ENCODE results near the gene SLC5A2. TPM values are rescaled to one million over a fixed set of nuclear protein-coding genes. Genes with fewer than 3 reads are reported as not detected.

The SLC5A2 gene
- total RNA-seq, 2 experiments from 2014 or later: not detected

DNA sequence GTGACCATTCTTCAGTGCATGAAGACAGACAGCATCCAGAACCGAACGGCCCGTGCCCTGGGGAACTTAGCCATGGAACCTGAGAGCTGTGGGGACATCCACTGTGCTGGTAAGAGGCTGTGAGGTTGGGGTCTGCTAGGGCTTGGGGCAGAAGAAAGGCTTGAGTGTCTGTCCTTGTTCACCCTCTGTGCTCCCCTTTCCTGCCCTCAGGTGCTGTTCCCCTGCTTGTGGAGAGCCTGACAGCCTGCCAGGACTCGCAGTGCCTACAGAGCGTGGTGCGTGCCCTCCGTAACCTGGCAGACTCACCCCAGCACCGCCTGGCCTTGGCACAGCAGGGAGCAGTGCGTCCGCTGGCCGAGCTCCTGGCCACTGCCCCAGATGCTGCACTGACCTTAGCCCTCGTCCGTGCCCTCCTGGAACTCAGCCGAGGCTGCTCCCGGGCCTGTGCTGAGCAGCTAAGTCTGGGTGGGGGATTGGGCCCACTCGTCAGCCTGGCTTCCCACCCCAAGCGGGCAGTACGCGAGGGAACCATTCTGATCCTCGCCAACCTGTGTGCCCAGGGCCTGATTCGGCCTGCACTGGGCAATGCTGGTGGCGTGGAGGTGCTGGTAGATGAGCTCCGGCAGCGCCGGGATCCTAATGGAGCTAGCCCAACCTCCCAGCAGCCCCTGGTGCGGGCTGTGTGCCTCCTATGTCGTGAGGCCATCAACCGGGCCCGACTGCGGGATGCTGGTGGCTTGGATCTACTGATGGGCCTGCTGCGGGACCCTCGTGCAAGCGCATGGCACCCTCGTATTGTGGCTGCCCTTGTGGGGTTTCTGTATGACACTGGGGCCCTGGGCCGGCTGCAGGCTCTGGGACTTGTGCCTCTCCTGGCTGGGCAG, 20.8 kb upstream of the SLC5A2 start:
- Histone ChIP-seq H3K4me1 (ENCODE audit: insufficient read depth, low read length, poor library complexity, severe bottlenecking) (peaks cover 20% of the 10 kb centered on the region), H3K79me2 (ENCODE audit: insufficient read depth, low read depth, low read length) (peaks cover 20% of the 10 kb centered on the region; the same call in 1 of the 2 replicates), H3K36me3 (ENCODE audit: insufficient read depth, low read length) (peaks cover 1% of the 10 kb centered on the region; the same call in 1 of the 2 replicates), H3K9me2 (ENCODE audit: insufficient read depth, low read length) (no peaks in the 10 kb centered on the region), H3K27ac (ENCODE audit: low read depth, low read length, poor library complexity, severe bottlenecking) (no peak overlapping the region), H3K4me3 (ENCODE audit: low read depth, low read length, poor library complexity, severe bottlenecking) (no peak overlapping the region), H4K20me1 (ENCODE audit: insufficient read depth, low read length) (peaks cover 11% of the 10 kb centered on the region), H2AFZ (ENCODE audit: low read length) (no peak overlapping the region), H3K4me2 (ENCODE audit: low read length) (no peak overlapping the region), H3K9me3 (ENCODE audit: low read length) (no peaks in the 10 kb centered on the region)
- no peak for DNase-seq (ENCODE audit: low spot score)
- intact Hi-C loops (cut with micrococcal nuclease; ENCODE audit: unreplicated experiment): no loop called here
- ChIA-PET POLR2A (no interaction called here), CTCF (ENCODE audit: unreplicated experiment) (no interaction called here)
- no TSS peak for BruUV-seq (replicated peaks)
- no peak for TF ChIP-seq EZH2phosphoT487 (IDR thresholded peaks at IDR 0.05; ENCODE audit: borderline replicate concordance, low read depth, low read length)
- no peak for TF ChIP-seq CTCF (conservative IDR thresholded peaks at IDR 0.05; ENCODE audit: low read length)

DNA sequence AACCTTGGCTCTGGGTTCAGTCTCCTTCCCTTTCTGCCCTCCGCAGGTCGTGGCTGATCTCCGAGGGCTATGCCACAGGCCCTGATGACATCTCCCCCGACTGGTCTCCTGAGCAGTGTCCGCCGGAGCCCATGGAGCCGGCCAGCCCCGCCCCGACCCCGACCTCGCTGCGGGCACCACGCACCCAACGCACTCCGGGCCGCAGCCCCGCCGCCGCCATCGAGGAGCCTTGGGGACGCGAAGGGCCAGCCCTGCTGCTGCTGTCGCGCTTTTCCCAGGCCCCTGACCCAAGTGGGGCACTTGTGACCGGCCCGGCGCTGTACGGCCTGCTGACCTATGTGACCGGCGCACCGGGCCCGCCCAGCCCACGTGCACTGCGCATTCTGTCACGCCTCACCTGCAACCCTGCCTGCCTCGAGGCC, 18.6 kb upstream of the SLC5A2 start:
- H3K4me2 ChIP-seq (ENCODE audit: low read length): no peak overlapping the region
- no peak for DNase-seq (ENCODE audit: low spot score)
- intact Hi-C loops (cut with micrococcal nuclease; ENCODE audit: unreplicated experiment): no loop called here
- peaks cover 11% of the 10 kb centered on the region for H4K20me1 ChIP-seq (ENCODE audit: insufficient read depth, low read length)
- H3K9me2 ChIP-seq (ENCODE audit: insufficient read depth, low read length): no peaks in the 10 kb centered on the region
- peaks cover 3% of the 10 kb centered on the region; the same call in 1 of the 2 replicates for H3K79me2 ChIP-seq (ENCODE audit: insufficient read depth, low read depth, low read length)
- H2AFZ ChIP-seq (ENCODE audit: low read length): no peak overlapping the region
- peaks cover 19% of the 10 kb centered on the region for H3K4me1 ChIP-seq (ENCODE audit: insufficient read depth, low read length, poor library complexity, severe bottlenecking)
- no peak overlapping the region for H3K4me3 ChIP-seq (ENCODE audit: low read depth, low read length, poor library complexity, severe bottlenecking)
- POLR2A ChIA-PET: no interaction called here
- H3K27ac ChIP-seq (ENCODE audit: low read depth, low read length, poor library complexity, severe bottlenecking): no peak overlapping the region
- no peaks in the 10 kb centered on the region for H3K9me3 ChIP-seq (ENCODE audit: low read length)
- CTCF ChIA-PET (ENCODE audit: unreplicated experiment): no interaction called here
- BruUV-seq (replicated peaks): no TSS peak
- TF ChIP-seq CTCF (conservative IDR thresholded peaks at IDR 0.05; ENCODE audit: low read length) (no peak), EZH2phosphoT487 (IDR thresholded peaks at IDR 0.05; ENCODE audit: borderline replicate concordance, low read depth, low read length) (no peak)
- H3K36me3 ChIP-seq (ENCODE audit: insufficient read depth, low read length): no peaks in the 10 kb centered on the region

GRCh38 chr16:31464781-31465260, 18.1 kb upstream of the SLC5A2 start:
- CTCF ChIA-PET (ENCODE audit: unreplicated experiment): no interaction called here
- no peak overlapping the region for H3K4me2 ChIP-seq (ENCODE audit: low read length)
- H3K9me3 ChIP-seq (ENCODE audit: low read length): no peaks in the 10 kb centered on the region
- peaks cover 19% of the 10 kb centered on the region for H3K4me1 ChIP-seq (ENCODE audit: insufficient read depth, low read length, poor library complexity, severe bottlenecking)
- no peak for DNase-seq (ENCODE audit: low spot score)
- H3K79me2 ChIP-seq (ENCODE audit: insufficient read depth, low read depth, low read length): peaks cover 3% of the 10 kb centered on the region; the same call in 1 of the 2 replicates
- no peak for TF ChIP-seq EZH2phosphoT487 (IDR thresholded peaks at IDR 0.05; ENCODE audit: borderline replicate concordance, low read depth, low read length)
- TF ChIP-seq CTCF (conservative IDR thresholded peaks at IDR 0.05; ENCODE audit: low read length): no peak
- H3K4me3 ChIP-seq (ENCODE audit: low read depth, low read length, poor library complexity, severe bottlenecking): no peak overlapping the region
- no TSS peak for BruUV-seq (replicated peaks)
- POLR2A ChIA-PET: no interaction called here
- H4K20me1 ChIP-seq (ENCODE audit: insufficient read depth, low read length): peaks cover 11% of the 10 kb centered on the region
- H3K36me3 ChIP-seq (ENCODE audit: insufficient read depth, low read length): no peaks in the 10 kb centered on the region
- H3K9me2 ChIP-seq (ENCODE audit: insufficient read depth, low read length): no peaks in the 10 kb centered on the region
- intact Hi-C loops (cut with micrococcal nuclease; ENCODE audit: unreplicated experiment): no loop called here
- H3K27ac ChIP-seq (ENCODE audit: low read depth, low read length, poor library complexity, severe bottlenecking): no peak overlapping the region
- no peak overlapping the region for H2AFZ ChIP-seq (ENCODE audit: low read length)

All from OCI-LY7 (cell line).